BJ (cell line): ENCODE results near the gene TENT4A. TPM values are rescaled to one million over a fixed set of nuclear protein-coding genes. Genes with fewer than 3 reads are reported as not detected.

Experiments used
- CTCF ChIA-PET: fragments of 350-600 bp; formaldehyde crosslinking; extraction: SDS; loops from one replicate; lab custom pipeline; 2021; ENCODE audit warnings: antibody characterized with exemption, inconsistent platforms; lab: Yijun Ruan, JAX
- POLR2A ChIA-PET: fragments of 300-600 bp; sonication (Branson Sonifier 250); formaldehyde crosslinking; extraction: SDS; loops from one replicate; lab custom pipeline; 2021; ENCODE audit warnings: antibody characterized with exemption; lab: Charles Lee
- DNase-seq: peaks from one replicate; pipeline ENCODE4 v3.0.0-alpha.2; 2011; ENCODE audit warnings: low read depth
- H3K27me3 ChIP-seq: 2 replicates; pipeline ENCODE4 v1.6.0; 2011; ENCODE audit warnings: low read length; ENCODE audit not compliant: control insufficient read depth, insufficient read depth
- H3K36me3 ChIP-seq: 2 replicates; pipeline ENCODE4 v1.5.1; 2011; ENCODE audit warnings: low read length; ENCODE audit not compliant: control insufficient read depth, insufficient read depth
- H3K4me3 ChIP-seq: 2 replicates; pipeline ENCODE4 v1.5.1; 2011; ENCODE audit warnings: low read depth, mild to moderate bottlenecking, control low read depth, low read length
- polyA plus RNA-seq: library from polyadenylated mRNA; depleted of rRNA; stranded (reverse); fragments of >200 nt; gene quantifications from 2 replicates; pipeline ENCODE4 v1.2.3, GENCODE V29; 2011
- TF ChIP-seq, protein P1 (sequence below): IDR thresholded peaks from 2 replicates; pipeline ENCODE4 v1.5.1; 2011; ENCODE audit warnings: low read depth, mild to moderate bottlenecking, control low read depth, inconsistent platforms, low read length, moderate library complexity; ENCODE audit not compliant: insufficient read depth

The TENT4A gene
- polyA plus RNA-seq, 1 experiment: 4.0 TPM

DNA sequence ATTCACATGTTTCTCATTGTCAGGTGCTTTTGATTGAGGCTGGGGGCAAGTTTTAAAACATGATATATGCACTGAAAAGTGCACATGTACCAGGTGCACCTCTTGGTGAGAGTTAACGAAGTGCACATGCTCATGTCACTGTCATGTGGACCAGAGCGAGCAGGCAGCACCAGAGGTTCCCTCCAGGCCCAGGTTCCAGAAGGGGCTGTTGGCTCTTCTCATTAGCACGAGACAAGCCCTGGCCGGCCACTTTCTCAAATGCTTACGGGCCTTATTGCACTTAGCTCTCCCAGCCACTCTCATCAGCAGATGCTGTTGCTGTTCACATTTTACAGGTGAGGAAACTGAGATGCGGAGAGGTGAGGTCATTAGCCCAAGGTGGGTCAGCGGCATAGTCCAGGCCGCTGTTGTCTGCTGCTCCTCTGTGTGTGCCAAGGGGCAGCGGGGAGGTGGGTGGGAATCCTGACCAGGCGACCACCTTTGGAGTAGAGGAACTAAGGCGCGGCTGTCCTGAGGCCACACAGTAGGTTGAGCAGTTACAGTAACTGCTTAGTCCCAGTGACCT, 27.4 kb downstream of the TENT4A start:
- no peak for DNase-seq
- ChIA-PET POLR2A (no interaction called here), CTCF (no interaction called here)
- Histone ChIP-seq H3K36me3 (peaks cover 20% of the 10 kb centered on the region), H3K27me3 (no peaks in the 10 kb centered on the region), H3K4me3 (no peak overlapping the region)
- TF ChIP-seq, protein P1, sequence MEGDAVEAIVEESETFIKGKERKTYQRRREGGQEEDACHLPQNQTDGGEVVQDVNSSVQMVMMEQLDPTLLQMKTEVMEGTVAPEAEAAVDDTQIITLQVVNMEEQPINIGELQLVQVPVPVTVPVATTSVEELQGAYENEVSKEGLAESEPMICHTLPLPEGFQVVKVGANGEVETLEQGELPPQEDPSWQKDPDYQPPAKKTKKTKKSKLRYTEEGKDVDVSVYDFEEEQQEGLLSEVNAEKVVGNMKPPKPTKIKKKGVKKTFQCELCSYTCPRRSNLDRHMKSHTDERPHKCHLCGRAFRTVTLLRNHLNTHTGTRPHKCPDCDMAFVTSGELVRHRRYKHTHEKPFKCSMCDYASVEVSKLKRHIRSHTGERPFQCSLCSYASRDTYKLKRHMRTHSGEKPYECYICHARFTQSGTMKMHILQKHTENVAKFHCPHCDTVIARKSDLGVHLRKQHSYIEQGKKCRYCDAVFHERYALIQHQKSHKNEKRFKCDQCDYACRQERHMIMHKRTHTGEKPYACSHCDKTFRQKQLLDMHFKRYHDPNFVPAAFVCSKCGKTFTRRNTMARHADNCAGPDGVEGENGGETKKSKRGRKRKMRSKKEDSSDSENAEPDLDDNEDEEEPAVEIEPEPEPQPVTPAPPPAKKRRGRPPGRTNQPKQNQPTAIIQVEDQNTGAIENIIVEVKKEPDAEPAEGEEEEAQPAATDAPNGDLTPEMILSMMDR: no peak

DNA sequence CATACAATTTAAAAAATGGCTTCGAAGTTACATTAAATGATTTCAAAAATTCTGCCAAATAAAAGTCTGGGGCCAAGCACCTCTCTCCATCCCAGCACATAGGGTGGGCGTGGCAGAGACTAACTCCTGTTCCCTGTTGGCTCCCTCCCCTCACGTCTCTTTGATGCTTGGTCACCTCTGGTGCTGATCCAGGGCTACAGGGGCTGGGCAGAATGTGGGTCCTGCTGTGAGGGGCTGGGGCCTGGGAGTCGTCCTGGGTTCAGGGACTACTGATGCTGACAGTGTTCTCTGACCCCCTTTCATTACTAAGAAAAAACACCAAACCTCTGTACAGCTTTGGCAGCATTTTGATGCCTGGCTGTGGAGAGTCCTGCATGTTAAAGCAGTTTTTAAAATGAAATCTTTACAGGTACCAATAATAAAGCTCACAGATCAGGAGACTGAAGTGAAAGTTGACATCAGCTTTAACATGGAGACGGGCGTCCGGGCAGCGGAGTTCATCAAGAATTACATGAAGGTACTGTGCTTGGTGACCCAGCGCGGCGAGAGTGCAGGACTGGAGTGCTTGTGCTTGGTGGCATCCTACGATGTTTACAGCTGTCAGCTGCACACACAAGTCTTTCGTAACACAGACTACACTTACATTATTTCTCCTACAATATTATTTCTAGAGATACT, 29.0 kb downstream of the TENT4A start:
- CTCF ChIA-PET: interaction anchor here (0.9 to 1.3 kb wide), 2 partner anchors 108 to 109 kb away, joined by 3 read pairs; partner anchors contain the start of gene SRD5A1
- Histone ChIP-seq H3K27me3 (no peaks in the 10 kb centered on the region), H3K36me3 (peaks cover 21% of the 10 kb centered on the region), H3K4me3 (no peak overlapping the region)
- no peak for DNase-seq
- POLR2A ChIA-PET: no interaction called here
- TF ChIP-seq, protein P1: no peak

DNA sequence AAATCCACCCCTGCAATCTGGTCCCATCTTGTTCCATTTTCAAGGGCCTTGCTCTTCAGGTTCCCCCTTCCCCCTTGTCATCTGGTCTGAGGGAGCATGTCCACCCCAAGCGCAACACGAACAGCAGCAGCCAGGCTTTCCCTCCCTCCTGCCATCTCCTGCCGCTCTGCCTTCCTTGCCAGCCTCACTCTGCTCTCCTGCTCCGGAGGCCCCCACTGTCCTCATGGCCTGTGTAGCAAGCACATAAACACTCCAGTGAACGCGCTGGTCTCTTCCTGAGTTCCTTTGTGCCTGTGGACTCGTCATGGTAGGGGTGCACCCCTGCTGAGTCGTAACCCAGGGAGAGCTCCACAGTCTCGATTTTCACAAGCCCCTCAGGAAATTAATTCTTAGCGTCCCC, 29.9 kb downstream of the TENT4A start:
- Histone ChIP-seq H3K27me3 (no peaks in the 10 kb centered on the region), H3K4me3 (no peak overlapping the region), H3K36me3 (peaks cover 22% of the 10 kb centered on the region)
- DNase-seq: no peak
- ChIA-PET POLR2A (no interaction called here), CTCF (interaction anchor here (0.9 to 1.3 kb wide), 2 partner anchors 109 to 110 kb away, joined by 3 read pairs; partner anchors contain the start of gene SRD5A1)
- TF ChIP-seq, protein P1: no peak

DNA sequence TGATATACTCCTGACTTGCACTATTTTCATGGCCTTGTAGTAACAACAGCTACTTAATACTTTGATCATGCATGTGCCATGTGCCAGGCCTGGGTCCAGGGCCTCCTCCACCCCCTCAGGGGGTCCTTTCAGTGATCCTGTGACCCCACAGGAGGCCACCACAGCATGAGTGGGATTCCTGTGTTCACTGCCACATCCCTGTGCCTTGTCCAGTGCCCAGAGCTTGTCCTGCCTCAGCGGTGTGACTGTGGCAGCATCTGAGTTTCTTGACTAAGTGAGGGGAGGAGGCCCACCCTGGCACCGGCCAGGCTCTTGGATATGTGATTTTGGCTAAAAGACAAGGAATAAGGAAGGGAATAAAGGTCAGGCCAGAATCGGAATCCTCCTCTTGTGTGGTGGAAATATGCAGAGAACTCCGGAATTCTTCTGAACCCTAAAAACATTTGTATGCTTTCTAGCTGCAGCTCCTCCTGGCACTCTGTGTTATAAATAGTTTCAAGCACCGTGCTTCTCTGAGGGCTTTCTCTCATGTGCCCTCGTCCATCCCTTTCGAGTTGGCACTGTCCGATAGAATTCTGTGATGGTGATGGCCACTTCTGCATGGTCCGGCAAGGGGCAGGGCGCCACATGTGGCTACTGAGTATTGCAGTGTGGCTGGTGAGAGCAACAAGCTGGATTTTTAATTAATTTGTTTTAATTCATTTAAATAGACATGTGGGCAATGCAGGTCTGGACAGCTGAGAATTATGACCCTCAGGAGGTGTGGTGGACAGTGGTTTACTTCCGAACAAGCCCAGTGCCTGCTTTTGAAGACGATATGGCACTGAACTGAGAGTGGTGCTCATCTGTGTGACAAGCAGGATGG, 31.8 kb downstream of the TENT4A start:
- no peak for DNase-seq
- no peak overlapping the region for H3K4me3 ChIP-seq
- TF ChIP-seq, protein P1: no peak
- ChIA-PET CTCF (interaction anchor here (0.6 to 2.2 kb wide), 25 partner anchors 9 to 1272 kb away, joined by 3 to 16 read pairs (median 4); partner anchors contain the start of gene NSUN2), POLR2A (no interaction called here)
- H3K36me3 ChIP-seq: peaks cover 22% of the 10 kb centered on the region
- H3K27me3 ChIP-seq: no peaks in the 10 kb centered on the region
